ENCODE measurements around the gene MAP3K20.
"Not testable (repeated sequence)": the region's sequence is repeated elsewhere in the genome, so short reads cannot be mapped to it uniquely, and the experiment has no call there.

Gene MAP3K20

GRCh38 chr2:173075781-173076580 is at the start of gene MAP3K20:
Gene MAP3K20, plus strand, starts transcription at chr2:173075846. Its CDS starts 15,186 bp downstream, at chr2:173091032.
- DNase-seq = peak; percentile 55 to 62

DNA sequence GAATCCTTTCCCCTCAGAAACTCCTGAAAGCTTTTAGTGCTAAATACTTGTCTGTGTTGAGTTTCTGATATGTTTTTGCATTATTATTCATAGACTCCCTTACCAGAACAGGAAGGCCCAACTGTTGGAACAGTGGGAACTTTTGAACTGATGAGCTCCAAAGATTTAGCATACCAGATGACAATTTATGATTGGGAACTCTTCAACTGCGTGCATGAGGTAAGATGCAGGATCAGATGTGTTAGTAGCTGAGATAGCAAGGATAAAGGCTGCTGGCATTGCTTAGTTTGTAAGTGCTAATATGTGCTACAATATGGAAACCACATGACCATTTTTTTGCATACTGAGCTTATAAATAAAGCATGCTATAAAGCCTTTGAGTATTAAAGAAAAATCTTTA is 49.2 kb upstream of the MAP3K20 start:
- no peak for DNase-seq

DNA sequence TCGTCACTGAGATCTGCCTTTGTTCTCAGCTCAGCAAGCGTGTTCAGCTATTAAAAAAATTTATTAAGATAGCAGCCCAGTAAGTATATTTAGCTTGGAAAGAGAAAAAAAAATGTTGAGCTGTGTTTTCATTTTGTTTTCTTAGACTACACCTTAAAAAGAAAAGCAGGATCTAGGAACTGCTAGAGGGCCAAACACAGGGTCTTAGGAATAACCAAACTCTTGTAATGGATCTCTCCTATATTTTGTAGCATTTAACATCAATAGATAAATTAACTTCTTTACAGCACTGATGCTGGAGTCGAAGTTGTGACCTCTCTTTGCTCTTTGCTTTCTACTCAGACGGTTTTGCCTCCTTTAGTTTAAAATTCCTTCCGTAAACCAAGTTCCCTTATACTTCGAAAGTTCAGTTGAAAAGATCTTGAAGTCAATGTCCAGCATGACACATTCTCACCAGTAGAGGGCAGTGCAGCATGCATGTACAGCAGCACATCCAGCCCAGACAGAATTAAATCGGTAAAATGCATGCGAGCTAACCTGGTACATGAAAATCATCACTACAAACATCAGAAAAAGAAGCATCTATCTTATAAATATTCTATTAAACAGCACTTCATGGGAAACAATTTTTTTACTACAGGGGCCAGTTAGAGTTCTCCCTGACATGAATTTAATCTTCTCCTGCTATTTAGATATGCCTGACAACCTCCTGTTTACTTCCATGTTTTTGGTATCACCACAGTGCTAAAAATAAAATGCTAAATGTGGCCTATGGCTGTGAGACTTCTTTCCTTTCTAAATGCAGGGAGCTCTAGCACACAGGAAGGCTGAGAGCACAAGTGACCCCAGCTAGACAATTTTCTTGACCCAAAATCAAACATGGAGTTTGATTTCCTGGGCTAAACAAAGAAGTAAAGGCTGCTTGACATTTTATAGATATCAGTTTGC is 48.2 kb upstream of the MAP3K20 start:
- peak; percentile 81 to 82 for DNase-seq

DNA sequence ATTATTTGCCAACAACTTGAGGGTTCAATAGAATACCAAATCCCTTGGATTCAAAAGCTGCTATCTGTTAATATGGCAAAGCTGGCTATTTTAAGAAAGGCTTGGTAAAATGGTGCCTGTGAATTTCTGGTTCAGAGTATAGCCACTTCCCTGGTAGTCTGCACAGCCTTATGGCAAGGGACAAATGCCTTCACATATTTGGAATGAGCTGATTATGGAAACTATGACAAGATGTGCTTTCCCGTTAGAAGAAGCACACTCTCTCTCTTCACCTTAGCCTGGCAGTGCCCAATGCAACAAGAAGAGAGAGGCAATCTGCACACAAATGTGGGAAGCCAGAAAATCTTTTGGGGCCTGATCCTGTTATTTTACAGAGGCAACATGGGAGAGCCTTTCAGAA is 47.5 kb upstream of the MAP3K20 start:
- DNase-seq = no peak

GRCh38 chr2:173028671-173029070 is 47.0 kb upstream of the MAP3K20 start:
- DNase-seq = no peak

- no peak for DNase-seq
Measured at GRCh38 chr2:173030561-173031490, 44.8 kb upstream of the MAP3K20 start.

GRCh38 chr2:173032032-173032431 is 43.6 kb upstream of the MAP3K20 start:
- DNase-seq = no peak

DNA sequence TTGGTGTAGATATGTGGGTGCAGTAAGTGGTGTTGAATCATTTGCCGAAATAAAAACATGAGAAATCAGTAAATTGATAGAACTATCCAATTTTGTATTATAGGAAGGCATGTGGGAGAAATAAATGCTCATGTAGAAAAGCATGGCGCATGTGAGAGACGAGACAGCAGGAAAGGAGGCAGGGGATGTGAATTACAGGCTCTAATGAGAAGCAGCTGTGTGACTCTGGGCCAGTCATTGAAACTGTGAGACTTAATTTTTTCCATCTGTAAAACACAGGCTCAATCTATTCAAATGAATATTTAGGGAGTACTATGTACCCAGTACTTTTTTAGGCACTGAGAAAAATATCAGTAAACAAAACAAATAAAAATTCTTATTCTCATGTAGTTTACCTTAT is 42.6 kb upstream of the MAP3K20 start:
- no peak for DNase-seq

GRCh38 chr2:173034143-173034542 is 41.5 kb upstream of the MAP3K20 start:
- no peak for DNase-seq

DNA sequence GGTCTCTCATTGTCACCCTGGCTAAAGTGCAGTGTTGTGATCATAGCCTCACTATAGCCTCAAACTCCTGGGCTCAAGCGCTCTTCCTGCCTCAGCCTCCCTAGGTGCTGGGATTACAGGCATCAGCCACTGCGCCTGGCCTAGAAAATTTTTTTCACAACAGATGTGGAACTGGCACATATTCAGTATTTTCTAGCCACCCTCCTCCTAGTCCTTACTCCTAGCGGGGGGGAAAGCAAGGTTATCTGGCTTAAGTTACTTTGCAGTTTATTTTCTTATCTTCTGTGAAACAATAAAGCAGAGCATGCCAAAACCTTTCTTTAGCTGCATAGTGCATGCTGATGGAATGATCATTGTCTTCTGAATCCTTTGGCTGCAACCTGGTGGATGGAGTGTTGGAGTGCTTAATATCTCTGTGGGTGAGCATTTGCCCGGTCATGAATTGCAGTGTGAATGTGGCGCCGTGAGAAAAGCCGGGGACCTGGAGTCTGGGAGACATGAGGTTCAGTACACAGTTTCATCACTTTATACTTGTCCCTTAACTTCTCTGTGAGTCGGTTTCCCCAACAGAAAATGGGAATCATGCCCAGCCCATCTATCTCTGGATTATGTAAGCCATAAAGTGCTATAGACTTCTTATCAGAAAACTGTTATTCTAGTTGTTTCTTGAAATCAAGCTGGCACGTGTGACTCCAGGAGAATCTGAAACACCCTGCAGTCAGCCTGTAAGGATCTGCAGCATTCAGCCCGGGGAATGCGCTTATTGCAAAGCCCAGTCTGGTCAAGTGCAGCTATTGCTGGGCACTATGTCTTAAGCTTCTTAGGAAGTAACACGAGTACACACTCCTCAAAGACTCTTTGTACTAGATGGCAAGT is 38.2 kb upstream of the MAP3K20 start:
- no peak for DNase-seq

GRCh38 chr2:173038257-173038656 is 37.4 kb upstream of the MAP3K20 start:
- DNase-seq = not testable (repeated sequence)

GRCh38 chr2:173040729-173041128 is 34.9 kb upstream of the MAP3K20 start:
- no peak for DNase-seq

DNA sequence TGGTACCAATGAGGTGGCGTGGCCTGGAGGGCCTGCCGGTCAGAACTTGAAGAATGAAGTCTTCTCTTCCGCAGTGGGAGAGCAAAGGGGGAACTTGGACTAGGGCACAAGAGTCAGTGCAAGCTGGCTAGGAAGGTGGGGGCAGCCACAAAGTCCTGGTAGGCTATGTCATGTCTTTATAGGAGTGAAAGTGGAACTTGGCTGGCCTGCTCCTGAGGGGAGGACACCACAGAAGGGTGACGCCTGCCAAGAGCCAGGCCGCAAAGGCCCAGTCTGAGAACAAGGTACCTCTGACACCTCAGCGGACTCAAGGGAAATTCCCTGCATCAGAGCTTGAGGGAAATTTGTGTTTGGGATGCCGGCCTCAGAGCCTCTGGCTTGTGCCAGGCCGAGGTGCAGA is 32.2 kb upstream of the MAP3K20 start:
- no peak for DNase-seq

- DNase-seq = no peak
Measured at GRCh38 chr2:173043897-173044519, 31.6 kb upstream of the MAP3K20 start.

- no peak for DNase-seq
Measured at GRCh38 chr2:173044686-173045085, 31.0 kb upstream of the MAP3K20 start.

- no peak for DNase-seq
Measured at GRCh38 chr2:173045181-173045580, 30.5 kb upstream of the MAP3K20 start.

GRCh38 chr2:173048522-173048896 is 27.1 kb upstream of the MAP3K20 start:
- no peak for DNase-seq

- peak; percentile 47 to 62 for DNase-seq
Measured at GRCh38 chr2:173048897-173049661, 26.6 kb upstream of the MAP3K20 start.

- DNase-seq = no peak
Measured at GRCh38 chr2:173049831-173050230, 25.8 kb upstream of the MAP3K20 start.

DNA sequence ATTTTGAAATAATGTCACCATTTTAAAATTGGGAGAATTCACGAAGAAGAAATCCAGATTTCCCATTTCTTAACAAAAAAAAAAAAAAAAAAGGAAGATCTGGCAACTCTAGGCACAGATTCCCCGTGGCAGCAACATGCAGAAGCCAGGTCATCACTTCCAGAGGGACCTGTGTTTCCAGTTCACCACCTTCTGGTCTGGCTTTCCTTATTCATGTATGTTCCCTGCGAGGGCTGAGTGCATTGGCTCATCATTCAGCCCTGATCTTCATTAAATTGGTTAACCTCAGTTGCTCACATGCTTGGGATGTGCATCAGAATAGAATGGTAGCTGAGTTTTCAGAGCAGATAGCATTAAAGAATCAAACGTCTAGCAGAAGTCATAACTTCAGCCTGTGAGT is 25.0 kb upstream of the MAP3K20 start:
- no peak for DNase-seq

All from activated CD4-positive, alpha-beta T cell treated with anti-CD3 and anti-CD28 coated beads, Interleukin-2, amount 50 U/mL, for 48 hours (primary cell).